OCI-M2 (cell line): ENCODE results near the gene CALML3.

Source experiments
- DNase-seq: peaks from one replicate; lab custom pipeline; 2025; ENCODE audit not compliant: unreplicated experiment; lab: John Stamatoyannopoulos, UW

The CALML3 gene

DNA sequence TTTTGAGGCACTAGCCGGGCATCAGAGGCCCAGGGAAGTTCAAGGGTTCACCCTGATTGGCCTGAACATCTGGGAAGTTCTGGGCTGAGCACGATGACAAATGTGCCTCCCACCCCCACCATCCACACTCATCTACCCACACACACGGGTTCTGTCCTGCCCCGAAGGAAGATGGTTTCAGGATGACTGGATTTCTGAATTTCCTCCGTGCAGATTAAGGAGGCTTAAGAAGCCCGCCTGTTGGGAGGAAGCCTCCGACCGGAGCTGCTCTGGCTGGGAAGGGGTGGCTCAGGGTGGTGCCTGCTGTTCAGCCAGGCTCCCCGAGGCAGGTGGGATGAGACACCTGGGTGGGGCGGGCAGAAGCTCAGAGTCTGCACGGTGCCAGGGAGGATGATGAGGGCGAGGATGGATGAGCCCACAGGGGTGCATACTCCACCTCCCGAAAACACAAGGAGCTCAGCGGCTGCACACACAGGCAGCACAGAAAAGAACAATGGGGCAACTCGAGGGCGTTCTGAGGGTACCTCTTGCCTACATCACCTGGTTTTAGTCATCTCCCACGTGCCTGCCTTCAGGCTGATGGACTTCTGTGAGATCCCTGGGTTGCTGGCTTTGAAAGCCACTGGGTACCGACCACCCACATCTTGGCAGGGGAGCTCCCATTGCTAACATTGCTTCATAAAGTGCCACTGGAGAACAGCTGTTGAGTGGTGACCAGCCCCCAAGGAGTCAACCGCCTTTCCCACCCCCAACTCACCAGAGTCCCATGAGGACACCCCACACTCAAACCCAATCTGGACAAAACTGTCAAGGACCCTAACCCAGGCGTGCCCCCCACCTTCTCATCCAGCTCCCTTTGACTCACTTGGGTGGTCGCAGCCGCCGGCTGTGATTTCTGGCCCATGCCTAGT is 41.2 kb downstream of the CALML3 start:
- no peak for DNase-seq

DNA sequence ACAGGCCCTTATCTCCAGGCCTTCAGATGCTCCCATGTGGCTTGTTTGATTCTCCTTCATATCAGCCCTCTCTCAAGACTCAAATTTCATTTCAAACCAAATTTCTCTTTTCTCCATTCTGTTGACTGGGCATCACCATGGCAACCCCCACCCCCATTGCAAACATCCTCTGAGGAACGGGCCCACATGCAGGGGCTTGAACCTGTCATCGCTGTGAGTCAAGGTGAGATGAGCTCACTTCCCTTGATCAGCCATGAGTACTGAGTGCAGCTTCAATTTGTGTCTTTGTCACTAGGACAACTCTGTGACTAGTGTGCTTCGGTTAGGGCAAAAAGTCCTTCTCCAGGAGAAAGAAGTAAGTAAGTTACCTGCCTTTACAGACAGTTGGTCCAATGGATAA is 41.9 kb downstream of the CALML3 start:
- no peak for DNase-seq

DNA sequence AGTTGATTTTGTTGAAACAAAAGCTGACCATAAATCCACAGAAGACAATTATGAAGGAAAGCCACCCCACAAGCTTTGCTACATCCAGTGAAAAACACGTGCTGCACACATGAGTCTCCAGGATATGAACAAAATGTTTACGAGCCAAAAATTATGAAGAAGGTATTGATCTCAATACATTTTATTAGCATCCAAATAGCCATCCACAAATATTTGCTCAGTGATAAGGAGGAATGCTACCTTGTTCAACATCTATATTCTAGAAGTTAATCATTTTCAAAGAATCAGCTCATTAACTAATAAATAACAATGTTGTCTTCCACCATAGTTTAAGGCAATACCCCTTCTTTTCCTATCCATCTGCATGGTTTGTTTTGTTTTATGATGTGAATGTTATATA is 42.7 kb downstream of the CALML3 start:
- no peak for DNase-seq

DNA sequence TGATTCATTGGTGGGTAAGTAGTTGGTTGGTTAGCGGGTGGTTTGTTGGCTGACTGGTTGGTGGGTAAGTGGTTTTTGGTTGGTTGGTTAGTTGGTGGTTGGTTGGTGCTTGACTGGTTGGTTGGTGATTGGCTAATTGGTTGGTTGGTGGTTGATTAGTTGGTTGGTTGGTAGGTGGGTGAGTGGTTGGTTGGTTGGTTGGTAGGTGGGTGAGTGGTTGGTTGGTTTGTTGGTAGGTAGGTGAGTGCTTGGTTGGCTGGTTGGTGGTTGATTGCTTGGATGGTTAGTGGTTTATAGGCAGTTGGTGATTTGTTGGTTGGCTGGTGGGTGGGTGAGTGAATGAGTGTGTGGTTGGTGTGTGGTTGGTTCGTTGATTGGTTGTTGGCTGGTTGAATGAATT is 44.2 kb downstream of the CALML3 start:
- DNase-seq, result no peak

DNA sequence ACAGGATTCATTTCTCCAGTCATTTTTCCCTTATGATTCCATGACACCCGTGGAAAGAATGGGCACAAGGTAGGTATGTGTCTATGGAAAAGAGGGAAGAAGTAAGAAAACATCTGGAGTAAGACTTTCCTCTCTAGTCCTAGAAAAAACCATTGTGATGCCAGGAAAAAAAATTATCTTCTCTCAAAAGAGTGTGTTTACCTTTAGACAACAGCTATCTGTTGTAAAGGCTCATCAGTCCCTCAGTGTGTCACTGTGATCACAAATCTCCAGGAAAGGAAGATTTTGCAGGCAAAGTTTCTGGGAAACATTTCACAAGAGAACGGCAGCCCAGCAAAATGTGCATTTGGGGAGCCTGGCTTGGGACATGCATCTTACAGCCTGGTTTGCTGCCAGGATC is 44.8 kb downstream of the CALML3 start:
- no peak for DNase-seq

DNA sequence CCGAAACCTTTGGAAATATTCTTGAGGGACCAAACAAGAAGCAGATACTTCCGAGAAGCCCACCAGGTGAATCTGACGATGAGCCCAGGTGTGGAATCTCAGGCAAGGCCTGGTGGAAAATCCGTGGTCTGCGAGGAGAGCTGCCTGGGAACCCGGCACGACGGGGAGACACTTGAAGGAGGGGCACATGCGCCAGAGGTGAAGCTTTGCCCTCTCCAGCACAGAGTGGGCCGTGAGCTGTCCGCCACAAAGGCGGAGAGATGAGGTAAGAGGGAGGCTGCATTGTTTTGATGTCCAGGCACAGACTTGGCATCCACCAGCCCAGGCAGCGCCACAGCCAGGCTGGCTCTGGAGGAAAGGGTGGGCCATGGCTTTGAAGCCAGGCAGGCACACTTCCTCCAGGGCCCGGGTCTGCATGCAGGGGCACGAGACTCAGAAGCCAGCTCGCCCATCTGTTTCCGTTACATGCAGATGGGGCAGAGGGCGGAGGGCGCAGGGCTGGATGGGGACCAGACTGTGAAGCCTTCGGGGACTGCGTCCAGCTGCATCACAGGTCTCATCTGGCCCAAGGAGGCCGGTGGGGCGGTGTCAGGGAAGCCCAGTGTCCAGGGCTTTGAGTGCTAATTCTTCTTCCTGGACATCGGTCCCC is 45.4 kb downstream of the CALML3 start:
- no peak for DNase-seq

DNA sequence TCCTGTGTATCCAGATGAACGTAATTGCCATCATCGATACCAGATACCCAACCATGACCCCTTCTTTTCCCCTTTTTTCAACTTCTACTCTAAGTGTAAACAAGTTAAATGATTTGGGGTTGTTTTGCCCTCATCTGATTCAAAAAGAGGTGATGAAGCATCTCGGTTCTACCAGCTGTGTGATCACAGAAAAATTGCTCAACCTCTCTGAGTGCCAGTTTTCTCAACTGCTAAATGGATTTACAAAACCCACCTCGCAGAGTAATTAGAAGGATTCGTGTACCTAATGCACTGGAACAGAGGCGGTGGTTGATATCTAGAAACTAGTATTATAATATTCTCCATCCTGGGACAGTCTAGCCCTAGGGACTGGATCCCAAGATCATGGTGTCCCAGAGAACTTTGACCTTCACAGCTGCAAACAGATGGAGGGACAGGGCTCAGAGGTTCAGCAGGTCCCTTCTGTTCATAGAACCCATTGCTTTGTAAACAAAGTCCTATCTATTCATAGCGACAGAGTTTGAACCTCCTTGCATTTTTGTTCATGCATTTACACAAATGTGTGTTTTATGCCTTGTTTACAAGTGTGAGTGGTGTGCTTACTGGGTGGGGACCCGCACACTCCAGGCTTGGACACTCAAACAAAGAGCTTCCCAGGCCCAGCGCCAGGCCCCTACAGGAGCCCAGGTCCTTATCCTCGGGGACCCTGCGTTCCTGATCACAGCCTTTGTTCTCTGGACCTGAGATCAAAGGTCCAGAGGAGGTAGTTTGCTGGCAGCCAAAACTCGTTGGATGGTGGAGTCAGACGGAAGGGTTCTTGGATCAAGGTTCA is 46.4 kb downstream of the CALML3 start:
- no peak for DNase-seq

DNA sequence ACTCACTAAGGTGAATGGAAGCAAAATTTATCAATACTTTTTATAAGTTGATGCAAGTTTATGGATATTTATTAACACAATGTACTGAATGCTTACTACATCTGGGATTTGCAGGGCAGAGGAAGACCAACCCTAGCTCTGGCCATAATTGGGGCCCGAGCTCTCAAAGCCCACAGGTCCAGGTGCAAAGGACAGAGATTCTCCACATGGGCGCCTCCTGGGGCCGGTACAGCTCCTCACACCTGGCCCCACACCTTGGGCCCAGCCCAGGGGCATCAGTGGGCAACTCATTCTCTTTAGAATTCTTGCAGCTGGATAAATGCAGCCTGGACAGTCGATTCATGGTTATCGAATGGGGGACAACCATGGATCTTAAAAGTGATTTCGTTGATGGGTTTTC is 47.1 kb downstream of the CALML3 start:
- DNase-seq, result no peak

DNA sequence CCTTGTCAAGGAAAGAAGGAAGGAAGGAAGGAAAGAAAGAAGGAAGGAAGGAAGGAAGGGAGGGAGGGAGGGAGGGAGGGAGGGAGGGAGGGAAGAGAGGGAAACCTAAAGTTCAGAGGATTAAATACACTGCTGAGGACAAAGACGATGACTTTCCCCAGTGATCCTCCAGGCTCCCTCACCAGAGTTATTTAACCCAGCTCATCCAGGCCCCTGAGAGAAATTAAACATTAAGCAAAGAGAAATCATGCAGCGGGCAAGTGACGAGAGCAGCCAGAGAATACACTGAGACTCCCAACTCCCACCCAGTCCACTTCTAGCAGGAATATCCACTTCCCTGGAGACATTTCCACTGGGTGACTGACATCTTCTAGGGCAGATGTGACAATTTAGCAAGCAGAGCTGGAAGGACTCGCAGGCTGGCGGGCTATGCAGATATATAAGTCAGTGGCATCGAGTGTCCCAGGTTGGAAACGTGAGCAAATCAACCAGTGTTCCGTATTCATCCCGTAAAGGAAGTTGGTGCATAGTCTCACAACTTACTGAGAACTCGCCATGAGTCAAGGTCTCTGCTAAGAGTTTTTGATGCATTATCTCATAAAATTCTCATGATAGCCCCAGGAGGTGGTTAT is 48.7 kb downstream of the CALML3 start:
- DNase-seq, result no peak

DNA sequence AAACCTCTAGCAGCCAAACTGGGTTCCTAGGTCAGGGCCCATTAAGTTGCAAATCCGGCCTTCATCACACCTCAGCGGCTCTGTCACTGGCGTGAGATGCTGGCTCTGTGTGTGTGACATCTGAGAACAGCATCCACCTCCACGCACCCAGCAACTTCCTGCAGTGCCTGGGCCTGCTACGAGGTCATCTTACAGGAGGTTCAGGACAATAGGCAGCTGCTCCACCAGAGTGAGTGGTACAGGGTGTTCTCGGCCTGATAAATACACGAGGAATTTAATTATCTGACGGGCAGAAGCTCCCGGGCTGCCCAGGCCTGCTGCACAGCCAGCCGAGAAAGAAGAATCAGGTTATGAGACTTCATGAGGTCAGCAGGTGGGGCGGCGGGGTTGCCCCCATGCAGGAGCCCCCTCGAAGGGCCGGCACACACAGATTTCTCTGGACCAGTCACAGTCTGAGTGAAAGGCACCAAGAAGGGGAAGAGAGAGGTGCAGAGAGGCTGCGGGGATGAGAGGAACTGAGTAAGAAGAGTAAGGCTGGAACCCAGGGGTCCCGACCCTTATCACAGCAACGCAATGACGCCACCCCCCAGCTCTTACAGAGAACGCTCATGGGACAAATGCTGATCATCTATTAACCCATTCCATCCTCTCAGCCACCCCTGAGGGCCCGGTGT is 49.3 kb downstream of the CALML3 start:
- no peak for DNase-seq

DNA sequence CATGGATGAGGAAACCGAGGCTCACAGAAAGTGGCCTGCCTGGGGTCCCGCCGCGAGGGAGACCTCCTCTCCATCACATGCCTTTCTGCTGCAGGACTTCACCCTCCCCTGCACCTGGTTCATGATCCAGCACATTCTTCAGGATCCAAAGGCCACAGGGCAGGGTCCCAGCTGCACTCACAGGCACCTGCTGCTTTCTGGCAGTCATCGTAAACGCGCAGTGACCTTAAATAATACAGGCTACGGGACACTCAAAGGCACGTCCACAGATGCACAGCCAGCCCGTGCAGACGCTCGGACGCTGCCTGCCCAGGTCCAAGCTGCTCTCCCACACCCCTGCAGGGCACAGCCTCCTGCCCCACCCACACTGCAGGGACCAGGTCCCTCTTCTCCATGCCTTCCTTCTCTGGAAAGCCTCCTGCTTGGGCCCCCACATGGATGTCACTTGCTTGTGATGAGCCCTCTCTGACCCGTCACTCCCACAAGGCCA is 49.9 kb downstream of the CALML3 start:
- DNase-seq, result no peak

DNA sequence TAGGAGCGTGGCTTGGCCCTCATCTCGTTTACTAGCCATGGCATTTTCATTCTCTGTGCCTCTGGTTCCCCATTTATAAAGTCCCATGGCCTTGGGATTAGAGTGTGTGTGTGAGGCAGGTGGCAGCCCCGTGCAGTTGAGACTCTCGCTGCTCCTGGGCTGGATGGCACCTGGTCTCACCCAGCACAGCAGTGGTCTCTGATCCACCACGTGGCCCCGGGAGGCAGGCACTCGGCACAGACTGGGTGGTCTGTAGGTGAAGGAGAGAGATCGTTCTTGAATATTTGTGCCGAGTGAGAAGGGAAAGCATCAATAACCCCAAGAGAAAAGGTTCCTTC is 50.4 kb downstream of the CALML3 start:
- DNase-seq, result no peak

DNA sequence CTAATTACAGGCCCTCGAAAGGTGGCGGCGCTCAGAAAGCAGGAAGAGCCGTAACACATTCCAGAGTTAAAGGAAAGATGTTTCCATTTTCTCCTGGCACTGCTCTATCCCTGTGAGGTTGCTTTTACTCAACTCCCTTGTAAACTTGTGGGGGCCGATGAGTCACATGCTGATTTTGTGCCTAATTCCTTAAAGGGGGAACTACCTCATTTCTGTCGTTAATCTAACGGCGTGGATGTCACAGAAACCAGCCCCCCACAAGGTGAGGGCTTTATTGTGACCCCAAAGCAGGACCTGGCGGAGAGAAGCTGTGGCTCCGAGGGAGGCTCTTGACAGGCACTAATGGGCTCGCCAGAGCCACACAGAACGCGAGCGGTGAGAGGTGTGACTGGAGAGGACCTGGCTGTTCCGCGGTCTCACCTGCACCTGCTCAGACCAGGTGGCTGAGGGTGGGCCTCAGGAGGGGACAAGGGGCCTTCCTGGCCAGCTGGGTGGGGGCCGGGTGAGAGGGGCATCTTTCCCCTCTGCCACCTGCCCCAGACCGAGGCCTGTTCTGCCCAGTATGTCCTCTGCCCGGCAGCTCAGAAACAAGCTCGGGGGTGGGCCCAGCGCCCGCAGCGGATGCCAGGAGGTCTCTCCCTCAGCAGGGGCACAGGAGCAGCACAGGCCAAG is 50.9 kb downstream of the CALML3 start:
- no peak for DNase-seq

DNA sequence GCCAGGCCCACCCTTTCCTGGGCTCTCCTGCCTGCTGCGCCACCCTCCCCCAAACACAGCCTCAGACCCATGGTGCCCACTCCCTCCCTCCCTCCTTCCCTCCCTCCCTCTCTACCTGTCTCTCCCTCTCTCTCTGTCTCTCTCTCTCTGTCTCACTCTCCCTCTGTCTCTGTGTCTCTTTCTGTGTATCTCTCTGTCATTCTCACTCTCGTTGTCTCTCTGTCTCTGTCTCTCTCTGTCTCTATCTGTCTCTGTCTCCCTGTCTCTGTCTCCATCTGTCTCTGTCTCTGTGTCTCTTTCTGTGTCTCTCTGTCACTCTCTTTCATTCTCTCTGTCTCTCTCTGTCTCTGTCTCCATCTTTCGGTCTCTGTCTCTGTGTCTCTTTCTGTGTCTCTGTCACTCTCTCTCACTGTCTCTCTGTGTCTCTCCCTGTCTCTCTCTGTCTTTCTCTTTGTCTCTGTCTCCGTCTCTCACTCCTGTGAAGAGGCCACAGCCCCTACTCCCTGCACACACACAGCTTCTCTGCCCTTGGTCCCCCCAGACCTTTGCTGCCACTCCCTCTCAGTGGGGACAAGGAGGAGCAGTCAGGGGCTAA is 51.5 kb downstream of the CALML3 start:
- DNase-seq, result no peak
